GM23338 (cell line): ENCODE results near the gene ADORA1. TPM values are rescaled to one million over a fixed set of nuclear protein-coding genes. Genes with fewer than 3 reads are reported as not detected.

Experiments
- ATAC-seq: fragments of 200-7000 bp; cut with Tn5 transposase; 3 replicates; pipeline ENCODE4 v1.9.1; 2020
- DNase-seq: peaks from one replicate; pipeline ENCODE4 v3.0.0-alpha.2; 2015; ENCODE audit warnings: low spot score
- H2AFZ ChIP-seq: fragments of 200-600 bp; sonication (generic); 2 replicates; pipeline ENCODE4 v1.8.0; 2016; ENCODE audit warnings: antibody characterized with exemption, mild to moderate bottlenecking, moderate library complexity
- H3F3A ChIP-seq: fragments of 200-600 bp; sonication (generic); replicated peaks from 2 replicates; pipeline ENCODE4 v1.8.0; 2017; ENCODE audit warnings: antibody characterized with exemption, mixed run types, low read depth
- H3K27ac ChIP-seq: fragments of 200-600 bp; sonication (generic); 2 replicates; pipeline ENCODE4 v1.6.1; 2016; ENCODE audit warnings: low read depth
- H3K27me3 ChIP-seq: fragments of 200-600 bp; sonication (generic); 2 replicates; pipeline ENCODE4 v1.8.0; 2016; ENCODE audit warnings: mild to moderate bottlenecking, mixed run types, moderate library complexity; ENCODE audit not compliant: insufficient read depth
- H3K36me3 ChIP-seq: fragments of 200-600 bp; sonication (generic); 2 replicates; pipeline ENCODE4 v1.8.0; 2016; ENCODE audit warnings: mild to moderate bottlenecking; ENCODE audit not compliant: insufficient read depth
- H3K4me1 ChIP-seq: fragments of 200-600 bp; sonication (generic); 2 replicates; pipeline ENCODE4 v1.8.0; 2016; ENCODE audit warnings: mild to moderate bottlenecking, moderate library complexity; ENCODE audit not compliant: insufficient read depth
- H3K4me2 ChIP-seq: fragments of 200-600 bp; sonication (generic); 2 replicates; pipeline ENCODE4 v1.7.1; 2017; ENCODE audit warnings: mixed run types
- H3K4me3 ChIP-seq: fragments of 200-600 bp; sonication (generic); 2 replicates; pipeline ENCODE4 v1.6.1; 2016; ENCODE audit warnings: mixed run types
- H3K79me2 ChIP-seq: fragments of 200-600 bp; sonication (generic); replicated peaks from 2 replicates; pipeline ENCODE4 v1.8.0; 2017; ENCODE audit warnings: mild to moderate bottlenecking; ENCODE audit not compliant: insufficient read depth
- H3K9me2 ChIP-seq: fragments of 200-600 bp; sonication (generic); 2 replicates; pipeline ENCODE4 v1.8.0; 2017; ENCODE audit not compliant: insufficient read depth
- H4K20me1 ChIP-seq: fragments of 200-600 bp; sonication (generic); replicated peaks from 2 replicates; pipeline ENCODE4 v1.8.0; 2017; ENCODE audit warnings: mild to moderate bottlenecking; ENCODE audit not compliant: insufficient read depth
- H3K27ac Mint-ChIP-seq: 2 replicates; pipeline ENCODE4 v1.8.0; 2020; ENCODE audit warnings: inconsistent platforms, mild to moderate bottlenecking, moderate library complexity, mixed read lengths
- H3K27me3 Mint-ChIP-seq: 3 replicates; pipeline ENCODE4 v1.8.0; 2022; ENCODE audit warnings: low read depth, mild to moderate bottlenecking, moderate library complexity, mixed read lengths, inconsistent platforms; ENCODE audit not compliant: insufficient read depth, poor library complexity
- H3K36me3 Mint-ChIP-seq: 3 replicates; pipeline ENCODE4 v1.8.0; 2021; ENCODE audit warnings: low read depth, mild to moderate bottlenecking, inconsistent platforms, moderate library complexity, mixed read lengths
- H3K4me1 Mint-ChIP-seq: 3 replicates; pipeline ENCODE4 v1.8.0; 2020; ENCODE audit warnings: mild to moderate bottlenecking, inconsistent platforms, mixed read lengths
- H3K4me3 Mint-ChIP-seq: 3 replicates; pipeline ENCODE4 v1.8.0; 2021; ENCODE audit warnings: moderate library complexity, mild to moderate bottlenecking, inconsistent platforms, mixed read lengths
- H3K9me3 Mint-ChIP-seq: 3 replicates; pipeline ENCODE4 v1.8.0; 2020; ENCODE audit warnings: moderate library complexity, mild to moderate bottlenecking, inconsistent platforms, mixed read lengths
- EZH2 ChIP-seq: fragments of 200-600 bp; sonication (generic); IDR thresholded peaks from one replicate; pipeline ENCODE4 v1.8.0; 2017; ENCODE audit warnings: antibody characterized with exemption, mild to moderate bottlenecking, low read depth; ENCODE audit not compliant: unreplicated experiment
- EZH2phosphoT487 ChIP-seq: fragments of 200-600 bp; sonication (generic); IDR thresholded peaks from one replicate; pipeline ENCODE4 v1.8.1; 2018; ENCODE audit warnings: antibody characterized with exemption; ENCODE audit not compliant: unreplicated experiment
- JUNB ChIP-seq: IDR thresholded peaks from one replicate; pipeline ENCODE4 v1.6.1; 2016; ENCODE audit warnings: antibody characterized with exemption; ENCODE audit not compliant: unreplicated experiment
- STAT1 ChIP-seq: IDR thresholded peaks from one replicate; pipeline ENCODE4 v1.6.1; 2016; ENCODE audit warnings: antibody characterized with exemption; ENCODE audit not compliant: unreplicated experiment
- ZNF114 ChIP-seq: fragments of 250-450 bp; sonication (Bioruptor Pico); IDR thresholded peaks from 2 replicates; pipeline ENCODE4 v1.5.0; 2020; ENCODE audit warnings: mild to moderate bottlenecking, moderate library complexity
- polyA plus RNA-seq: library from polyadenylated mRNA; unstranded; fragments of >200 nt; fragmentation: Nextera tagmentation; extraction: Ambion mirVana; gene quantifications from 2 replicates; pipeline ENCODE4 v1.2.1, GENCODE V29; 2016
- total RNA-seq: library from RNA; depleted of rRNA; stranded (reverse); fragments of >200 nt; shearing (Covaris generic); gene quantifications from 2 replicates; pipeline ENCODE4 v1.2.3, GENCODE V29; 2014
- TF ChIP-seq, protein P1 (sequence below): fragments of 250-450 bp; sonication (Bioruptor Pico); IDR thresholded peaks from 2 replicates; pipeline ENCODE4 v1.5.0; 2020; ENCODE audit warnings: mild to moderate bottlenecking, moderate library complexity
- TF ChIP-seq, protein P2 (sequence below): IDR thresholded peaks from 2 replicates; pipeline ENCODE4 v1.6.1; 2016; ENCODE audit warnings: antibody characterized with exemption

The ADORA1 gene
- total and polyA plus RNA-seq, 2 experiments from 2014 or later = 0.63 to 1.8 TPM

DNA sequence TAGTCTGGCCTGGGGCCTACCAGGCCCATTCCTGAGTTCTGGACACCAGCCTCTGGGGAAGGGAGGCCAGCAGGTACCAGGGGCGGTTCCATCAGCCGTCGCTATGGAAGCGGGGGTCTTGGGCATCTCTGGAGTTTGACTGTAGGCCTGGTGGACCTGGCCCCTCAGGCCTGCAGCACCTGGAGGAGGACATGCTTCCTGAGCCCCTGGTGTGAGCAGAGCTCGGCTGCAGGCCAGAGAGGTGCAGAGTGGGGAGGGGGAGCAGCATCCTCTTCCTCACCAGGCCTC lies 40.3 kb downstream of the ADORA1 start:
- Mint-ChIP-seq H3K4me3 (no peak overlapping the region), H3K9me3 (no peaks in the 10 kb centered on the region), H3K4me1 (peaks cover 2% of the 10 kb centered on the region; the same call in 1 of the 3 replicates), H3K27ac (no peak overlapping the region), H3K36me3 (no peaks in the 10 kb centered on the region; the same call in 2 of the 3 replicates), H3K27me3 (peaks cover 10% of the 10 kb centered on the region)
- Histone ChIP-seq H3K79me2 (no peaks in the 10 kb centered on the region), H3K27ac (no peak overlapping the region), H3K36me3 (no peaks in the 10 kb centered on the region), H3K4me2 (no peak overlapping the region), H3K4me1 (no peaks in the 10 kb centered on the region; the same call in 1 of the 2 replicates), H2AFZ (no peak overlapping the region), H3K9me2 (no peaks in the 10 kb centered on the region), H3K27me3 (no peaks in the 10 kb centered on the region), H3K4me3 (no peak overlapping the region), H4K20me1 (no peaks in the 10 kb centered on the region), H3F3A (no peaks in the 10 kb centered on the region)
- ATAC-seq (no peak), DNase-seq (no peak)
- TF ChIP-seq ZNF114 (no peak), EZH2phosphoT487 (no peak), JUNB (no peak), EZH2 (no peak), STAT1 (no peak)
- TF ChIP-seq, protein P1, sequence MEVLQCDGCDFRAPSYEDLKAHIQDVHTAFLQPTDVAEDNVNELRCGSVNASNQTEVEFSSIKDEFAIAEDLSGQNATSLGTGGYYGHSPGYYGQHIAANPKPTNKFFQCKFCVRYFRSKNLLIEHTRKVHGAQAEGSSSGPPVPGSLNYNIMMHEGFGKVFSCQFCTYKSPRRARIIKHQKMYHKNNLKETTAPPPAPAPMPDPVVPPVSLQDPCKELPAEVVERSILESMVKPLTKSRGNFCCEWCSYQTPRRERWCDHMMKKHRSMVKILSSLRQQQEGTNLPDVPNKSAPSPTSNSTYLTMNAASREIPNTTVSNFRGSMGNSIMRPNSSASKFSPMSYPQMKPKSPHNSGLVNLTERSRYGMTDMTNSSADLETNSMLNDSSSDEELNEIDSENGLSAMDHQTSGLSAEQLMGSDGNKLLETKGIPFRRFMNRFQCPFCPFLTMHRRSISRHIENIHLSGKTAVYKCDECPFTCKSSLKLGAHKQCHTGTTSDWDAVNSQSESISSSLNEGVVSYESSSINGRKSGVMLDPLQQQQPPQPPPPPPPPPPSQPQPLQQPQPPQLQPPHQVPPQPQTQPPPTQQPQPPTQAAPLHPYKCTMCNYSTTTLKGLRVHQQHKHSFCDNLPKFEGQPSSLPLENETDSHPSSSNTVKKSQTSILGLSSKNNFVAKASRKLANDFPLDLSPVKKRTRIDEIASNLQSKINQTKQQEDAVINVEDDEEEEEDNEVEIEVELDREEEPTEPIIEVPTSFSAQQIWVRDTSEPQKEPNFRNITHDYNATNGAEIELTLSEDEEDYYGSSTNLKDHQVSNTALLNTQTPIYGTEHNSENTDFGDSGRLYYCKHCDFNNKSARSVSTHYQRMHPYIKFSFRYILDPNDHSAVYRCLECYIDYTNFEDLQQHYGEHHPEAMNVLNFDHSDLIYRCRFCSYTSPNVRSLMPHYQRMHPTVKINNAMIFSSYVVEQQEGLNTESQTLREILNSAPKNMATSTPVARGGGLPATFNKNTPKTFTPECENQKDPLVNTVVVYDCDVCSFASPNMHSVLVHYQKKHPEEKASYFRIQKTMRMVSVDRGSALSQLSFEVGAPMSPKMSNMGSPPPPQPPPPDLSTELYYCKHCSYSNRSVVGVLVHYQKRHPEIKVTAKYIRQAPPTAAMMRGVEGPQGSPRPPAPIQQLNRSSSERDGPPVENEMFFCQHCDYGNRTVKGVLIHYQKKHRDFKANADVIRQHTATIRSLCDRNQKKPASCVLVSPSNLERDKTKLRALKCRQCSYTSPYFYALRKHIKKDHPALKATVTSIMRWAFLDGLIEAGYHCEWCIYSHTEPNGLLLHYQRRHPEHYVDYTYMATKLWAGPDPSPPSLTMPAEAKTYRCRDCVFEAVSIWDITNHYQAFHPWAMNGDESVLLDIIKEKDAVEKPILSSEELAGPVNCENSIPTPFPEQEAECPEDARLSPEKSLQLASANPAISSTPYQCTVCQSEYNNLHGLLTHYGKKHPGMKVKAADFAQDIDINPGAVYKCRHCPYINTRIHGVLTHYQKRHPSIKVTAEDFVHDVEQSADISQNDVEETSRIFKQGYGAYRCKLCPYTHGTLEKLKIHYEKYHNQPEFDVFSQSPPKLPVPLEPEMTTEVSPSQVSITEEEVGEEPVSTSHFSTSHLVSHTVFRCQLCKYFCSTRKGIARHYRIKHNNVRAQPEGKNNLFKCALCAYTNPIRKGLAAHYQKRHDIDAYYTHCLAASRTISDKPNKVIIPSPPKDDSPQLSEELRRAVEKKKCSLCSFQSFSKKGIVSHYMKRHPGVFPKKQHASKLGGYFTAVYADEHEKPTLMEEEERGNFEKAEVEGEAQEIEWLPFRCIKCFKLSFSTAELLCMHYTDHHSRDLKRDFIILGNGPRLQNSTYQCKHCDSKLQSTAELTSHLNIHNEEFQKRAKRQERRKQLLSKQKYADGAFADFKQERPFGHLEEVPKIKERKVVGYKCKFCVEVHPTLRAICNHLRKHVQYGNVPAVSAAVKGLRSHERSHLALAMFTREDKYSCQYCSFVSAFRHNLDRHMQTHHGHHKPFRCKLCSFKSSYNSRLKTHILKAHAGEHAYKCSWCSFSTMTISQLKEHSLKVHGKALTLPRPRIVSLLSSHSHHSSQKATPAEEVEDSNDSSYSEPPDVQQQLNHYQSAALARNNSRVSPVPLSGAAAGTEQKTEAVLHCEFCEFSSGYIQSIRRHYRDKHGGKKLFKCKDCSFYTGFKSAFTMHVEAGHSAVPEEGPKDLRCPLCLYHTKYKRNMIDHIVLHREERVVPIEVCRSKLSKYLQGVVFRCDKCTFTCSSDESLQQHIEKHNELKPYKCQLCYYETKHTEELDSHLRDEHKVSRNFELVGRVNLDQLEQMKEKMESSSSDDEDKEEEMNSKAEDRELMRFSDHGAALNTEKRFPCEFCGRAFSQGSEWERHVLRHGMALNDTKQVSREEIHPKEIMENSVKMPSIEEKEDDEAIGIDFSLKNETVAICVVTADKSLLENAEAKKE (CRISPR knock-in tag) = no peak
- TF ChIP-seq, protein P2, sequence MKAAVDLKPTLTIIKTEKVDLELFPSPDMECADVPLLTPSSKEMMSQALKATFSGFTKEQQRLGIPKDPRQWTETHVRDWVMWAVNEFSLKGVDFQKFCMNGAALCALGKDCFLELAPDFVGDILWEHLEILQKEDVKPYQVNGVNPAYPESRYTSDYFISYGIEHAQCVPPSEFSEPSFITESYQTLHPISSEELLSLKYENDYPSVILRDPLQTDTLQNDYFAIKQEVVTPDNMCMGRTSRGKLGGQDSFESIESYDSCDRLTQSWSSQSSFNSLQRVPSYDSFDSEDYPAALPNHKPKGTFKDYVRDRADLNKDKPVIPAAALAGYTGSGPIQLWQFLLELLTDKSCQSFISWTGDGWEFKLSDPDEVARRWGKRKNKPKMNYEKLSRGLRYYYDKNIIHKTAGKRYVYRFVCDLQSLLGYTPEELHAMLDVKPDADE = no peak
